GM12878 (cell line): Measurements from ENCODE around the gene PRR5L.

Experiments
- CTCF ChIP-seq, 3 experiments: IDR thresholded peaks in 2 of 3; conservative IDR thresholded peaks in 1 of 3; 2 replicates each; pipeline ENCODE4 v1.5.1; 2011; ENCODE audit warnings: low read depth in 3 of 3, low read length in 3 of 3, mild to moderate bottlenecking in 3 of 3, control low read depth in 2 of 3, moderate library complexity in 2 of 3, inconsistent platforms in 1 of 3, mixed read lengths in 1 of 3; ENCODE audit not compliant: control insufficient read depth in 2 of 3, insufficient read depth in 1 of 3; ENCODE audit errors: extremely low read depth in 1 of 3
- POLR2A ChIP-seq: IDR thresholded peaks from 2 replicates; pipeline ENCODE4 v1.6.1; 2011; ENCODE audit warnings: low read depth, mild to moderate bottlenecking, low read length
- TAF1 ChIP-seq: IDR thresholded peaks from 2 replicates; pipeline ENCODE4 v1.6.1; 2011; ENCODE audit warnings: mild to moderate bottlenecking, low read depth, low read length, borderline replicate concordance
- TF ChIP-seq, protein P1 (sequence below): IDR thresholded peaks from 2 replicates; pipeline ENCODE4 v1.6.1; 2011; ENCODE audit warnings: low read depth, mild to moderate bottlenecking, low read length, moderate library complexity, borderline replicate concordance; ENCODE audit errors: extremely low read depth
- TF ChIP-seq, protein P2 (sequence below): IDR thresholded peaks from 2 replicates; pipeline ENCODE4 v1.6.1; 2012; ENCODE audit warnings: low read depth, low read length, improper control_type of control experiment

DNA sequence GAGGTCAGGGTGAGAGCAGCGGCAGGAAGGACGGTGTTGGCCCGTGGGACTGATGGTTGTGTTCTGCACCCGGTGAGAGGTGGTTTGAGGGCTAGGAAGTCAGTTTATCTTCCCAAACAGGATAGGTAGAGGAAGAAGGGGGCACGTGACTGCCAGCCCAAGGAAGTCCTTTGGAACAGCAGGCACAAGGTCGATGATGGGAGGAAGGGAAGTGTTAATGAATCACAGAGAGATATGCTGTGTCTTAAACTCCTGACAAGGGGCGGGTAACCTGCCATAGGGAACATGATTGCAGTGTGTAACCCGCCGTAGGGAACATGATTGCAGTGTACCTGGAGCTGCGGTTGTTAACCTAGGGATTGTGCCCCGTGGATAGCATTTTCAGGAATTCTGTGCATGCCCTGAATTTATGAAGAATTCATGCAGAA, 49.0 kb downstream of the PRR5L start:
- no peak for TF ChIP-seq TAF1
- TF ChIP-seq, protein P1, sequence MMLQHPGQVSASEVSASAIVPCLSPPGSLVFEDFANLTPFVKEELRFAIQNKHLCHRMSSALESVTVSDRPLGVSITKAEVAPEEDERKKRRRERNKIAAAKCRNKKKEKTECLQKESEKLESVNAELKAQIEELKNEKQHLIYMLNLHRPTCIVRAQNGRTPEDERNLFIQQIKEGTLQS = no peak
- TF ChIP-seq, protein P2, sequence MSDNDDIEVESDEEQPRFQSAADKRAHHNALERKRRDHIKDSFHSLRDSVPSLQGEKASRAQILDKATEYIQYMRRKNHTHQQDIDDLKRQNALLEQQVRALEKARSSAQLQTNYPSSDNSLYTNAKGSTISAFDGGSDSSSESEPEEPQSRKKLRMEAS = no peak
- TF ChIP-seq POLR2A = no peak
- no peak for TF ChIP-seq CTCF (IDR thresholded peaks at IDR 0.05 in 2 of 3, conservative IDR thresholded peaks at IDR 0.05 in 1 of 3; ENCODE audit: control insufficient read depth in 2 of 3, extremely low read depth in 1 of 3, insufficient read depth in 1 of 3, low read depth in 3 of 3, low read length in 3 of 3)
